Mammary epithelial cell (primary cell): Measurements from ENCODE around the gene BNC2.

Experiments
- CTCF ChIP-seq, 2 donors: IDR thresholded peaks in 1 of 2; conservative IDR thresholded peaks in 1 of 2; 2 replicates each; pipeline ENCODE4 v1.5.1; 2011 to 2012; ENCODE audit warnings: inconsistent platforms in 2 of 2, low read length in 2 of 2, mild to moderate bottlenecking in 2 of 2, control low read depth in 1 of 2, low read depth in 1 of 2; ENCODE audit not compliant: insufficient read depth in 1 of 2; ENCODE audit errors: extremely low read depth in 1 of 2
- EZH2 ChIP-seq: IDR thresholded peaks from 2 replicates; pipeline ENCODE4 v1.6.1; 2012; ENCODE audit warnings: low read length, inconsistent platforms, borderline replicate concordance

- no peak for TF ChIP-seq CTCF (conservative IDR thresholded peaks at IDR 0.05 in 1 of 2, IDR thresholded peaks at IDR 0.05 in 1 of 2; ENCODE audit: extremely low read depth in 1 of 2, insufficient read depth in 1 of 2, low read depth in 1 of 2, low read length in 2 of 2)
- no peak for TF ChIP-seq EZH2
Measured at GRCh38 chr9:16445141-16445920, 425.1 kb downstream of the BNC2 start.
